Lower leg skin (tissue), 3 donors: ENCODE data around the gene RETREG3.

Experiments
- POLR2A ChIP-seq, 2 donors: fragments of 450-650 bp; IDR thresholded peaks; one replicate each; pipeline ENCODE4 v1.6.1; 2016 to 2017; ENCODE audit warnings: antibody characterized with exemption in 2 of 2, mild to moderate bottlenecking in 1 of 2, moderate library complexity in 1 of 2
- TF ChIP-seq, protein P1 (sequence below), 3 donors: fragments of 450-650 bp; IDR thresholded peaks; one replicate each; pipeline ENCODE4 v1.5.1; 2016; ENCODE audit warnings: antibody characterized with exemption in 3 of 3, mild to moderate bottlenecking in 3 of 3, moderate library complexity in 2 of 3

- no peak for TF ChIP-seq POLR2A (IDR thresholded peaks at IDR 0.05)
- TF ChIP-seq, protein P1, sequence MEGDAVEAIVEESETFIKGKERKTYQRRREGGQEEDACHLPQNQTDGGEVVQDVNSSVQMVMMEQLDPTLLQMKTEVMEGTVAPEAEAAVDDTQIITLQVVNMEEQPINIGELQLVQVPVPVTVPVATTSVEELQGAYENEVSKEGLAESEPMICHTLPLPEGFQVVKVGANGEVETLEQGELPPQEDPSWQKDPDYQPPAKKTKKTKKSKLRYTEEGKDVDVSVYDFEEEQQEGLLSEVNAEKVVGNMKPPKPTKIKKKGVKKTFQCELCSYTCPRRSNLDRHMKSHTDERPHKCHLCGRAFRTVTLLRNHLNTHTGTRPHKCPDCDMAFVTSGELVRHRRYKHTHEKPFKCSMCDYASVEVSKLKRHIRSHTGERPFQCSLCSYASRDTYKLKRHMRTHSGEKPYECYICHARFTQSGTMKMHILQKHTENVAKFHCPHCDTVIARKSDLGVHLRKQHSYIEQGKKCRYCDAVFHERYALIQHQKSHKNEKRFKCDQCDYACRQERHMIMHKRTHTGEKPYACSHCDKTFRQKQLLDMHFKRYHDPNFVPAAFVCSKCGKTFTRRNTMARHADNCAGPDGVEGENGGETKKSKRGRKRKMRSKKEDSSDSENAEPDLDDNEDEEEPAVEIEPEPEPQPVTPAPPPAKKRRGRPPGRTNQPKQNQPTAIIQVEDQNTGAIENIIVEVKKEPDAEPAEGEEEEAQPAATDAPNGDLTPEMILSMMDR (IDR thresholded peaks at IDR 0.05) = no peak
These were observed 29.2 kb downstream of the RETREG3 start for GRCh38 chr17:42579794-42580551.
